AG04450 (cell line): ENCODE data around the gene SRGN. TPM values are rescaled to one million over a fixed set of nuclear protein-coding genes. Genes with fewer than 3 reads are reported as not detected.

Source experiments
- CTCF ChIA-PET: fragments of 300-600, 350-600 bp; formaldehyde crosslinking; extraction: SDS; loops from one replicate; lab custom pipeline; 2022; ENCODE audit warnings: antibody characterized with exemption, inconsistent platforms; lab: Charles Lee
- POLR2A ChIA-PET: fragments of 350-600 bp; formaldehyde crosslinking; extraction: SDS; loops from one replicate; lab custom pipeline; 2021; ENCODE audit warnings: antibody characterized with exemption, inconsistent platforms; lab: Yijun Ruan, JAX
- DNase-seq: peaks from one replicate; pipeline ENCODE4 v3.0.0-alpha.2; 2011; ENCODE audit warnings: low read depth, low spot score
- H3K27ac ChIP-seq: one replicate; pipeline ENCODE4 v1.5.1; 2012; ENCODE audit warnings: low read depth, low read length, control low read depth
- H3K27me3 ChIP-seq: one replicate; pipeline ENCODE4 v1.6.0; 2012; ENCODE audit warnings: low read length; ENCODE audit not compliant: control insufficient read depth, insufficient read depth
- H3K4me3 ChIP-seq: 2 replicates; pipeline ENCODE4 v1.5.1; 2011; ENCODE audit warnings: mild to moderate bottlenecking, low read depth, low read length, control low read depth
- H3K9me3 ChIP-seq: 2 replicates; pipeline ENCODE4 v1.5.1; 2012; ENCODE audit warnings: low read length; ENCODE audit not compliant: control insufficient read depth, insufficient read depth
- polyA plus RNA-seq: library from polyadenylated mRNA; depleted of rRNA; stranded (reverse); fragments of >200 nt; gene quantifications from 2 replicates; pipeline ENCODE4 v1.2.3, GENCODE V29; 2011
- TF ChIP-seq, protein P1 (sequence below): IDR thresholded peaks from 2 replicates; pipeline ENCODE4 v1.5.1; 2011; ENCODE audit warnings: low read depth, low read length, control low read depth, inconsistent platforms

Gene SRGN
- polyA plus RNA-seq, 1 experiment = 154 TPM

DNA sequence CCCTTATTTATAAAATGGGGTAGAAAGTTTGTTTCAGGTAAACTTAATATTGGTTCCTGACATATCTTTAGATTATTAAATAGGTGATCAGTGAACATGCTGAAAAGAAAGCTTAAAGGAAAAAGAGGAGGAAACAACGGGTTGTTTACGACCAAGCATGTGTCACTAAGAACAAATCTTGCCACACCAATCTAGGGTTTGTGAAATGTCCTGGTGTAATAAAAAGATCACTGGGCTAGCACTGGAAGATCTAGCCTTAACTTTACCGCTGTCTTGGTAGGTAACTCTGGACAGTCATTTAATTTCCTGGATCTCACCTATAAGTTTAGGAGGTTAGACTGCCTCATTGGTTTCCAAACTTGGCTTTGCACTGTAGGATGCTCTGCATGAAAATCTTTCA, 55.1 kb downstream of the SRGN start:
- ChIA-PET CTCF (interaction anchor here (1.7 kb wide), 1 partner anchor 154 kb away, joined by 4 read pairs; no protein-coding TSS in a partner anchor), POLR2A (no interaction called here)
- Histone ChIP-seq H3K9me3 (no peaks in the 10 kb centered on the region), H3K27ac (no peak overlapping the region), H3K27me3 (no peaks in the 10 kb centered on the region), H3K4me3 (no peak overlapping the region)
- DNase-seq = no peak
- TF ChIP-seq, protein P1, sequence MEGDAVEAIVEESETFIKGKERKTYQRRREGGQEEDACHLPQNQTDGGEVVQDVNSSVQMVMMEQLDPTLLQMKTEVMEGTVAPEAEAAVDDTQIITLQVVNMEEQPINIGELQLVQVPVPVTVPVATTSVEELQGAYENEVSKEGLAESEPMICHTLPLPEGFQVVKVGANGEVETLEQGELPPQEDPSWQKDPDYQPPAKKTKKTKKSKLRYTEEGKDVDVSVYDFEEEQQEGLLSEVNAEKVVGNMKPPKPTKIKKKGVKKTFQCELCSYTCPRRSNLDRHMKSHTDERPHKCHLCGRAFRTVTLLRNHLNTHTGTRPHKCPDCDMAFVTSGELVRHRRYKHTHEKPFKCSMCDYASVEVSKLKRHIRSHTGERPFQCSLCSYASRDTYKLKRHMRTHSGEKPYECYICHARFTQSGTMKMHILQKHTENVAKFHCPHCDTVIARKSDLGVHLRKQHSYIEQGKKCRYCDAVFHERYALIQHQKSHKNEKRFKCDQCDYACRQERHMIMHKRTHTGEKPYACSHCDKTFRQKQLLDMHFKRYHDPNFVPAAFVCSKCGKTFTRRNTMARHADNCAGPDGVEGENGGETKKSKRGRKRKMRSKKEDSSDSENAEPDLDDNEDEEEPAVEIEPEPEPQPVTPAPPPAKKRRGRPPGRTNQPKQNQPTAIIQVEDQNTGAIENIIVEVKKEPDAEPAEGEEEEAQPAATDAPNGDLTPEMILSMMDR = no peak

DNA sequence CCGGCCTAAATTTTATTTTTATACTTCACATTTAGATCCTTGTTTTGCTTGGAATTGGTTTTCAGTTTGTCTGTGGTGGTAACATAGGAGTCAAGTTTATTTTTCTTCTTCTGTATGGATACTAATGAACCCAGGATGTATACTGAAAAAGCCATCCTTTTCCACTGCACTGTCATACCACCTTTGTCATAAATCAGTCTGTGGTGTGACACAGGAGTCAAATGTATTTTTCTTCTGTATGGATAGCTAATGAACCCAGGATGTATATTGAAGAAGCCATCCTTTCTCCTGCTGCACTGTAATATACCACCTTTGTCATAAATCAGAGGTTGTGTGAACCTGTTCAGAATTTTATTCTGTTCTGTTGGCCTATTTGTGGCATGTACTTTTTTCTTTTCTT, 57.4 kb downstream of the SRGN start:
- ChIA-PET CTCF (no interaction called here), POLR2A (no interaction called here)
- Histone ChIP-seq H3K27me3 (no peaks in the 10 kb centered on the region), H3K4me3 (no peak overlapping the region), H3K9me3 (no peaks in the 10 kb centered on the region), H3K27ac (no peak overlapping the region)
- no peak for DNase-seq
- TF ChIP-seq, protein P1 = no peak

DNA sequence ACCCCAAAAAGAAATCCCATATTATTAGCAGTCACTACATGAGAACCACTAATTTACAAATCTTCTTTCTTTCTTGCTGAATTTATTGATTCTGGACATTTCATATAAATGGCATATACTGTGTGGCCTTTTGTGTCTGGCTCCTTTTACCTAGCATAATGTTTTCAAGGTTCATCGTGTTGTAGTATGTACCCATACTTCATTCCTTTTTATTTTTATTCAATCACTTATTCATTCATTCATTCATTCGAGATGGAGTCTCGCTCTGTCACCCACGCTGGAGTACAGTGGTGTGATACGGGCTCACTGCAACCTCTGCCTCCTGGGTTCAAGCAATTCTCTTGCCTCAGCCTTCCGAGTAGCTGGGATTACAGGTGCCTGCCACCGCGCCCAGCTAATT, 58.0 kb downstream of the SRGN start:
- H3K9me3 ChIP-seq = no peaks in the 10 kb centered on the region
- H3K4me3 ChIP-seq = no peak overlapping the region
- H3K27me3 ChIP-seq = no peaks in the 10 kb centered on the region
- CTCF ChIA-PET = no interaction called here
- no peak for DNase-seq
- no peak overlapping the region for H3K27ac ChIP-seq
- TF ChIP-seq, protein P1 = no peak
- POLR2A ChIA-PET = no interaction called here

DNA sequence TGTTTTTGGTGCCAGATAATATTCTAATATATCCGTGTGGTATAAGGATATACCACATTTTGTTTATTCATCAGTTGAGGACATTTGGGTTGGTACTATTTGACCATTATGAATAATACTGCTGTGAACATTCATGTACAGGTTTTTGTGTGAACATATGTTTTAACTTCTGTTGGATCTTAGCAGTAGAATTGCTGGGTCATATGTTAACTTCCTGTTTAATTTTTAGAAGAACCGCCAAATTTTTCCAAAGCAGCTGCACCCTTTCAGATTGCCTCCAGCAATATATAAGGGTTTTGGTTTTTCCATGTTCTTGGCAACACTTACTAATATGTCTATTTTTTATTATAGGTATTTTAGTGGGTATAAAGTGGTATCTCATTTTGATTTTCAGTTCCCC, 58.9 kb downstream of the SRGN start:
- H3K9me3 ChIP-seq = no peaks in the 10 kb centered on the region
- TF ChIP-seq, protein P1 = no peak
- no peaks in the 10 kb centered on the region for H3K27me3 ChIP-seq
- H3K27ac ChIP-seq = no peak overlapping the region
- no peak overlapping the region for H3K4me3 ChIP-seq
- ChIA-PET POLR2A (no interaction called here), CTCF (no interaction called here)
- DNase-seq = no peak

DNA sequence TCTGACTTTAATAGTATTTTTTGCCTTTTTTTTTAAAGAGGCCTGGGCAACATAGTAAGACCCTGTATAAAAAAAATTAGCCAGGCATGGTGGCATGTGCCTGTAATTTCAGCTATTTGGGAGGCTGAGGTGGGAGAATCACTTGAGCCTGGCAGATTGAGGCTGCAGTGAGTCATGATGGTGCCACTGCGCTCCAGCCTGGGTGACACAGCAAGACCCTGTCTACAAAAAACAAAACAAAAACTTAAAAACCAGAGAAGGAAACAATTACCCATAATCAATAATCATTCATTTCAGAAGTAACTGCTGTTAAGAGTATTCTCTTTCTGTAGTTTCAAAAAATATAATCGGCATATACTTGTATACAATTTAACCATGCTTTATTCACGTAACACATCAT, 64.1 kb downstream of the SRGN start:
- Histone ChIP-seq H3K27ac (no peak overlapping the region), H3K4me3 (no peak overlapping the region), H3K27me3 (no peaks in the 10 kb centered on the region), H3K9me3 (no peaks in the 10 kb centered on the region)
- POLR2A ChIA-PET = no interaction called here
- CTCF ChIA-PET = no interaction called here
- no peak for DNase-seq
- TF ChIP-seq, protein P1 = no peak
